ENCODE data around the gene GDF2.

The GDF2 gene

DNA sequence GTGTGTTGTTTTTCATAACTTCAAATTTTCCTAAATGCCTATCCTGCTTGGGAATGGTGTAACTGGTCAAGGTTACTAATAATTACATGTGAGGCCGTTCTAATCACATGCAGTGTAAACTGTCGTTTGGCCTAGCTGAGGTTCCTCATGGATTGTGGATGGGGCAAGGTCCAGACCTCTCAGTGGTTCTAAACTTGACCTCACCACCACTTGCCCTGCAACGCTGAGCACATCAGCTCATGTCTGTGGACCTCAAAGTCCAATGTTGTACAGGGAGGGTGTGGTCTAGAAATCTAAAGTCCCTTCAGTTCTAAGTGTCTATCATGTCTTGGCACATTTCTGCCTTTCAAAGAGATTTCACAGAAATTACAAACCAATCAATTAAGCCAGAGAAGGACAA lies 41.5 kb downstream of the GDF2 start:
- Histone ChIP-seq H3K4me3 (no peak overlapping the region), H3K27ac (no peak overlapping the region)

DNA sequence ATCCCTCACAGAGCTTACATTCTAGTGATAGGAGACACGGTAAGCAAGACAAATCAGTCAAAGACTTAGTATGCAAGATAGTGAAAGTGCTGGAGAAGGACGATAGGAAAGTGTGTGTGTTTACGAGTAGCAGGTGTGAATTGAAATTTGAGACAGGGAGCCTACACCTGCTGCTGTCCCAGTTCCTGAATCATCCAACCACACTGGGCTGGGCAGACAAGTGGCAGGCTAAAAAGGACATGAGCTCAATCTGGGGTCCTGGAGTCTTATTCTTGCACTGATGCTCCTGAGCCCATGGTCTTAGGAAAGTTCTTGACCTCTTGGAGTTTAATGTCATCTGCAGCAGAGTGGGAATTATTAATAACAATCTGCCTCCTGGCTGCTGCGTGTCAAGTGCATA lies 42.1 kb downstream of the GDF2 start:
- Histone ChIP-seq H3K4me3 (no peak overlapping the region), H3K27ac (no peak overlapping the region)

DNA sequence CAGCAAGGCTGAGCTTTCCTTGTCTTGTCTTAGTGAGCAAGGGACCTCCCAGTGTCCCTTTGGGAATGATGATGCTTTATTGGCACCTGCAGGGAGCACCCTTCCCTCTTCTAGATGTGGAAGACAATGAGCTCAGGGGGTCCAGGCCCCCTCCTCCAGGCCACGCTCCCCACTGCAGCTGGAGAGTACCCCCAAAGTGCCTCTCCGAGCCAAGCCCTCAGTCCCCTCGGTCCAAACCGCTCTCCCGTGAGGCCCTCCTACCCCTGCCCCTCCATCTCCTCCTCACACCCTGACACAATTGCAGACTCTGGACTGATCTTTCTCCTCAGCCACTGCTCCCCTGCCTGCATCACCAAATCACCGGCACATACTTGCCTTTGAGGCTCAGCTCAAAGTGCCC lies 42.7 kb downstream of the GDF2 start:
- no peak overlapping the region for H3K27ac ChIP-seq
- H3K4me3 ChIP-seq, result no peak overlapping the region

DNA sequence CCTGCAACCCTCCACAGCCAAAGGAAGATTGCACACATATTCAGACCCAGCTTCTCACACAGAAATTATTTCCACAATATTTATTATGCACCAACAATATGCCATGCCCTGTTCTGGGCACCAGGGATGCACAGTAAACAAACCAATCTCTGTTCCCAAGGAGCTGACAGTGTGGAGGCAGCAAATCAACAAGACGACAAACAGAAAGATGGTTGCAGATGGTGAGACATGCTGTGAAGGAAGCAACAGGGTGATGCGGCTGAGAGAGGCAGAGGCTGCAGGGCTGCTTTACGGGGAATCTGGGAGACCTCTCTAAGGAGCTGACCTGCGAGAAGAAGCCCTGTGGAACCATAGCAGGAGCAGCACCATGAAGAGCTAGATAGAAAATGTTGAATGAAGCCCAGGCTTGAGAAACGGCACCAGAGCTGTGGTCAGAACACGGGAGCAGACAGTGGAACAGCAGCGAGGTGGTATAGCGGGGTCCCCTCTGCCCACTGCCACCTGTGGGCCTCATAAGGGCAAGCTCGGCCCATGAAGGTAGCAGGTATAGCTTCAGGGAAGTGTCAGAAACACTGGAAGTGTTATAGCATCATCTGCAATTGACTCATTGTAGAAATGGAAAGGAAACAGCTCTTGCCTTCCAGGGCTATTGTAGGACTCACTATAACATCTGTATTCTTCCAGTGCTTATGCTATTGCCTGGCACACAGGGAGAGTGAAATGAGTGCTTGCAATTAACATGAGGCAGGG lies 43.4 kb downstream of the GDF2 start:
- H3K27ac ChIP-seq, result no peak overlapping the region
- no peak overlapping the region for H3K4me3 ChIP-seq

DNA sequence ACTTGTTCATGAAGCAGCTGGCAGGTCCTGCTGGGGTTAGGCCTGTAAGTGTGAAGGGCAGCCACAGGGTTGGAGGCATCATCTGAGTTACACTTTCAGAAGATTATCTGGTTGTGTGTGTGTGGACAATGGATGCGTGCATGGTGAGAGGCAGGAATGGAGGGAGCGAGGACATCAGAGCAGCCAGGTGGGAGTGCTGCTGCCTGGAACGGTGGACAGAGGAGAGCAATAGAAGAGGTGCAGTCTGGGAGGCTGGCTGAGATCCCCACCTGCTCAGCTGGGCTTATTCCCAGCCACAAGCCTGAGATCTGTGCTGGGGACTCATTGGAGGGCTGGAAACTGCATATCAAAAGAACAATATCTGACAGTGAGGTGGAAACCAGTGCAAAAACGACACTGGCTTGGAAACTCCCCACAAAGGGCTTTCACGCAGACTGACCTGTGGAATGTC lies 44.0 kb downstream of the GDF2 start:
- no peak overlapping the region for H3K27ac ChIP-seq
- H3K4me3 ChIP-seq, result no peak overlapping the region

DNA sequence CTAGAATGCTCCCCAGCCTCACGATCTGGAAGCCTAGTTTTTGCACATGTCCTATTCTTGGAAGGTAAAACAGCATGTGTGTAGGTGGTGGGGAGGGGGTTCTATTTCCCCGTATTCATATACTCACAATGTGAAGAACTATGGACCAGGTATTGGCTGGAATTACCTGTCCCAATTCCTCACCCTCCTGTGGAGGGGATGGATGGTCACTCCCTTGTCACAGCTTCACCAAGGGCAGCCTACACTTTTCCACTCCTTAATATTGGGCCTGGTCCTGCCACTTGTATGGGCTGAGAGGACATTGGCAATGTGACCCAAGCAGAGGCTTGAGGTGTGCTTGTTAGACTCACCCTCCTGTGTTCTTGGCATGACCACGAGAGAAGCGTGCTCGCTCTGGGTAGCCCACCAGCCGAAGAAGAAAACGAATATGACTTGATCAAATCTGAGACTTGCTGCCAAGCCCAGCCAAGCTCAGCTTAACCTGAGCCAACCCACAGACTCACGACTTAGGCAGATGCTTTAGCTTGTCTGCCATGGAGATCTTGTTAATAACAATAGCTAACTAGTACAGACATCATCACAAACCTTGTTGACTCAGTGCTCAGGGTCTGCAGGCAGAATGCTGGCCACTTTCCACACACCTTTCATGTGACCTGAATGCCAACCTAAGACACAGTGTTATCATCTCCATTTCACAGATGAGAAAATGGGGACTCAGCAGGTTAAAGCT lies 44.6 kb downstream of the GDF2 start:
- no peak overlapping the region for H3K27ac ChIP-seq
- H3K4me3 ChIP-seq, result no peak overlapping the region

DNA sequence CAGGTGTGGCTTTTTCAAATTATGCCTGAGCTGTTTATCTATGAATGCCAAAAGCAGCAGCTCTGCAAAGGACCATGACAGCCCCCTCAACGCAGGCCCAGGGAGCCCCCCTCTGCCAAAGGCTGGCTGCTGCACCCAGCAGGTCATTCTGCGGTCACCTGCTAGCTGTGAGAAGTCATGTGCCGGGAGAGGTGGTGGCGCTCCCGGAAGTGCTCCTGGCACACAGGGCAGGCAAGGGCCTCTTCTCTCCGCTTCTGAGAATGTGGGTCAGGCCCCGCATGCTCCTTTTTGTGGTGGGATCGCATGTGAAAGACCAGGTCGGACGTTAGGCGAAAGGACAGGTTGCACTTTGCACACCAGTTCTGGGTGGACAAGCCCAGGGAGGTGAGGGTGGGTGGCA lies 45.4 kb downstream of the GDF2 start:
- Histone ChIP-seq H3K4me3 (no peak overlapping the region), H3K27ac (no peak overlapping the region)

DNA sequence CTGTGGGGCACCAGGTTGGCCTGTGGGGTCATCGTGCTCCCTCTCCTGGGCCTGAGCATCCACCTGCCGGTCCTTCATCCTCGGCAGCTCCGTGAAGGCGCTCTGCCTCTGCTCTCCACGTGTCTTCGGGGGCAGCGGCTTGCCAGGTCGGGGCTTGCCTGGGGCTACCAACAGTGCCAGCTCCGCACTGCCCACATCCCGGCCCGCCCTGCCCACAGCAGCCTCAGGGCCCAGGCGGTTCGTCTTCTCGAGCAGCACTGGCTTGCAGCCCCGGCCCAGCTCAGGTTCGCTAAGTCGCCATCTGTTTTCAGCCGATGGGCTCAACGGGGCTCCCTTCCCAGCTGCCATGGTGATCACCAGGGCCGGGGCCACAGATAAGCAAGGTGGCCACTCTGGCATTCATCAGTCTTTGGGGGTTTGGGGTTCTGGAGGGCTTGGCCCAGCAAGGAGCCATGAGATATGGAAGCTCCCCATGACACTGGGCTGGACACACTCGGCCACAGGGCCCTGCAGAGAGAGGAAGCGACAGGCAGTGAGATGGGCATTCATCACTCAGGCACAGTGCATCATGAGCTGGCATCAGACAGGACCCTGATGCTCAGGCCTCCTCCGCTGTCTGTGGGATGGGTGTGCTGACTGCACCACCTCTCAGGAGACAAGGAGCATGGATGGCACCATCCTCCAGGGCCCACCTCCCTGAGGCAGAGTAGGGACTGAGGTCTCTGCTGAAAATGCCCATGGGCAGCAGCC lies 46.4 kb downstream of the GDF2 start:
- Histone ChIP-seq H3K27ac (no peak overlapping the region), H3K4me3 (no peak overlapping the region)

DNA sequence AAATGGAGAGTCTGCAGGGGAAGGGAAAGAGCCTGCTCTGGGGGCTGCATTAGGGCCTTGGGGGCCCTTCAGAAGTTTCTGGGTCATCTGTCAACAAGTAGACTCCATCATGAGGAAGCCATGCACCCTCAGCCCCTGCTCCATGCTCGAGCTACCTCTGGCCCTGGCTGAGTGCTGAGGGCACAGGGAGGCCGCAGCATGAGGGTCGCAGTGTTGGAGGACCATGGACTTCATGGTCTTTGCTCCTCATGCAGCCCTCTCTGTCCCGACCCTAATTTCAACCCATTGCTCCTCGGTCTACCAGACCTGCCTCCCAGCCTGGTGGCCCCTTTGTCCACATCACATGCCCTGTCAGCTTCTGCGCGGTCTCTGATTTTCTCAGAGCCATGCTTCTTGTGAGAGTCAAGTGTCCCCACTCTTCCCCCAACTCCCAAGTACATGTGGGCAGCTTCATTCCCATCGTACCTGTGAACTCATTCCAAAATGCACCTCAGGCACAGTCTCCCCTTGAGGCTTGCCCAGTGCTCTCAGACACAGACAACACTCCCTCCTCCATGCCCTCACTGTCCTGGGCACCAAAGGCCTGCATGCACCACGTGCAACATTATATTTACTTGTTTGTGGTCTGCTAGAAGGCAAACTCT lies 47.1 kb downstream of the GDF2 start:
- Histone ChIP-seq H3K4me3 (no peak overlapping the region), H3K27ac (no peak overlapping the region)

DNA sequence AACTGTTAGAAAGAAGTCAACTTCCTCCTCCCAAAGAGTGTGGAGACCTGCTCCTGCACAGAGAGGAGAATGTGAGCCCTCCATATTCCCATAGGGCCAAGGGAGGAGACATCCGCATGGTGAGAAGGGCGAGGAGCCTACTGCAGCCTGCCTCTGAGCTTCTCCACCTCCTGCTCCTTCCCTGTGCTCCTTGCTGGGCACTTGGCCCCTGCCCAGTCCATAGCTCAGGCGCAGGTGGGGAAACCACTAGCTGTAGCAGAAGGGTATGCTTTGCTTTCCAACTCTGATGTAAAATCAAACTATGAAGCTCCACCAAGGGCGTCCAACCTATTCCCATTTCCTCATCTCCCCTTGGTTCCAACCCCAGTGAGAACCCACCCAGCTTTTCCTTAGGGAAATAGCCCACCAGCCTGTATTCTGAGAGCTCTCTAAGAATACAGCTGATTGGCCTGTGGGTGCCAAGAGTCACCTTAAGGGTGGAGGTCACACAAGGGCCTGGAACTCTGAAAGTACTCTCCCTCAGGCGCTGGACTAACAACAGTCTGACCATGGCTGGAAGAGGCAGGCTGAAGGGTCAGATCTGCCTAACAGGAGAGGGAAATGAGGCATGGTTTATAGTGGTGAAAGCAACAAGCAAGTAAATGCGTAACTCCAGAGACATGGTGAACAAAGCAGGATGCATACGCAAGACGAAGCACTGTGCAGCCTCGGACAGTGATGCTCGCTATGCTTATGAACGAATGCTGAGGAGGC lies 47.9 kb downstream of the GDF2 start:
- no peak overlapping the region for H3K27ac ChIP-seq
- no peak overlapping the region for H3K4me3 ChIP-seq

DNA sequence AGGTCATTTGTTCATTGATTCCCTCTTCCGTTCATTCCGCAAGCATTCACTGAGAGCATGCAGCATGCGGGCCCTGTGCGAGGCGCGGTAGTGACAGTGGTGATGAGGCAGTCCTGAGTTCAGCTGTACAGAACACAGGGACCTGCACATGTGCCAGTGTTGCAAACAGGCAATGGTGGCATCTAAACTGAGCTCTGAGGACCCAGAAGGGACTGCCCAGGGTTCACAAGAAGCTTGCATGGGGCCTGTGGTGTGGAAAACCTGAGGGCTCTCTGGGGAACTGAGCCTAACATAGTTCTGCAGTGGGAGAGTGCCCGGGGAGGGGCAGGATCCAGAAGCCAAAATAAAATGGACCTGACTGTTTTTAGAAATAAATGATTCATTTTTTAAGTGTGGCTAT lies 48.6 kb downstream of the GDF2 start:
- no peak overlapping the region for H3K4me3 ChIP-seq
- no peak overlapping the region for H3K27ac ChIP-seq

DNA sequence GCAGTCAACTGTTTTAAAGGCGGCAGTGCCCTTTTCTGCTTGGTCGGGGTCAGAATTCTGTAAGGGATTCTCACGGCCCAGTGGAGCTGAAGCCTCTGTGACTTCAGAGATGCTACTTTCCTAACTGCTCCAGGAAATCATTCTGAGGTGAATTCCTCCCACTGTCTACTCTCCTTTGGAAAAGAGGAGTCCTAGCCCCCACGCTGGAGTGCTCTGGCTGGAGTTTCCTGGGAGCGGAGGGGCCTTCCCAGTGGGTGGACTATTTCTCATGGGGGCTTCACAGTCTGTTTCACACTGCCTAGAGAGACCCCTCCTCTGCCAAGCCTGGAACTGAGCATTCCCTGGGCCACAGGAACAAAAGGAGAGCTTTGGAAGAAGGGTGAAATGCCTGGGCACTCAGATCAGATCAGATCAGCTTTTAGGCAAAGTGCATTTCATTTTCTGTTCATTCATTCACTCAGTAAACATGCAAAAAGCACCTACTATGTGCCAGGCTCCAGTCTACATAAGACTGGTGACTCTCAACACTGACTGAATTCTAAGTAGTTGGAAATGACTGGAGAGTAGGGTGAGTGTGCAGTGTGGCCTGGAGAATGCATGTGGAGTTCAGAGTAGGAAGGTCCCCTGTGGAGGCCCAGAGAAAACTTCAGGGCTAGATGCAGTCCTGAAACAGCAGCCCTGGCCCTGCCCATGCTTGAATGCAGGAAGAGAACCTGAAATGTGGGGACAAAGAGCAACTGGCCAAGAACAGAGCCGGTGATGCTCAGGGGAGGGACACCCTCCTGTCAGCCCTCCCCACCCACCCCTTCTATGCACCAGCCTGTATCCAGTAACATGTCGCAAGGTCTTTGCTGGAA lies 49.6 kb downstream of the GDF2 start:
- Histone ChIP-seq H3K4me3 (no peak overlapping the region), H3K27ac (no peak overlapping the region)

DNA sequence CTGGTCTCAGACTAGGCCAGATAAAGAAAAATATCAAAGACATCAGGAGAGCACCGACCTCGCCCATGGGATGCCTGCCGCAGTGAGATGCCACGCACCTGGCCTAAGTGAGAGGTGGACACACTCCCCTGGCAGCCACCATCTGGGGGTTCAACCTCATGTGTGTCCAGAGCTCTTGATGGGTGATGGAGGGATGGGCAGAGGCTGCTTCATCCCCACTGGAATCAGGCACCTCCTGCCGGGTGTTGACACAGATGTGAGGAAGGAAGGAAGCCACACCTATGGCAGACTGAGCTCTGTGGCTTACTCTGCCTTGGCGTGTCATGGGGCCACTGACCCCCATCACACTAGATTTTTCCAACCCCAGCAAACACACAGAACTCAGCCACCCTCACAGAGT lies 50.5 kb downstream of the GDF2 start:
- Histone ChIP-seq H3K27ac (no peak overlapping the region), H3K4me3 (no peak overlapping the region)

DNA sequence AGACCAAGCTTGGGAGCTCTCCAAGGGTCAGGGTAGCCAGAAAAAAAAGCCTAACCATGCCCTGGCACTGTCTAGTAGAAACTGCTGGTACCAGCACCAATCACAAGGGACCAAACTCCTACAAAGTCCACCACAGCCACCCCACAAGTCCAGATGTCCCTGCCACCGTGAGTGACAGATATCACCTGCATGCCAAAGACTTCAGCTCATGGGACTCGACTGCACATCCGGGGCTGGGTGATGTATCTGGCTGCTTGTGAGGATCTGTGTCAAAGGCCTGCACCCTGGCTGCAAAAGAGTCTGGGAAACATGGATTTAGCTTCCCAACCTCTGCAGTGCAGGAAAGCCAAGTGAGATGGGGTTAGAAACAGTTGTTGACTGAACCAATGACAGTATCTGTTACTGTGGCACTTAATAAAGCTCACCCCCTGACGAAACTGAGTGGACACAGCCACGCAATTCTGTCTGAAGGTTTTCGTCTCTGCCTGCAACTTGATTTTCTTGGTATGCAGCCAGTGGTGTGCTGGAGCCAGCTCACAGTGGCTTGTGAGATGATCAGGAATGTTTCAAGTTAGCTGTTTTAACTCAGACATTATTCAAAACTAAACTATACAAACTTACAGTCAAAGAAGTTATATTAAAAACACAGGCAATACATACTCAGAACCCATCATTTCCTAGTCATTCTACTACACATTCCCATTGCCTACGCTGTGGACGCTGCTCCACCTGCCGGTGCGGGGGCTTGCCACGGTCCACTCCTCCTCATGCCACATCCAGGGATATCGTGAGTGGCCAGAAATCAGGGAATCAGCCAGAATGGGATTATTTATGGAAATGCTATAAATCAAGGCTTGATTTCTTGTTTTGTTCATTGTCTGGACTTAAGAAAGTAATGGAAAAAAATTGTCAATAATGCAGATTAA lies 52.6 kb downstream of the GDF2 start:
- Histone ChIP-seq H3K4me3 (no peak overlapping the region), H3K27ac (no peak overlapping the region)

DNA sequence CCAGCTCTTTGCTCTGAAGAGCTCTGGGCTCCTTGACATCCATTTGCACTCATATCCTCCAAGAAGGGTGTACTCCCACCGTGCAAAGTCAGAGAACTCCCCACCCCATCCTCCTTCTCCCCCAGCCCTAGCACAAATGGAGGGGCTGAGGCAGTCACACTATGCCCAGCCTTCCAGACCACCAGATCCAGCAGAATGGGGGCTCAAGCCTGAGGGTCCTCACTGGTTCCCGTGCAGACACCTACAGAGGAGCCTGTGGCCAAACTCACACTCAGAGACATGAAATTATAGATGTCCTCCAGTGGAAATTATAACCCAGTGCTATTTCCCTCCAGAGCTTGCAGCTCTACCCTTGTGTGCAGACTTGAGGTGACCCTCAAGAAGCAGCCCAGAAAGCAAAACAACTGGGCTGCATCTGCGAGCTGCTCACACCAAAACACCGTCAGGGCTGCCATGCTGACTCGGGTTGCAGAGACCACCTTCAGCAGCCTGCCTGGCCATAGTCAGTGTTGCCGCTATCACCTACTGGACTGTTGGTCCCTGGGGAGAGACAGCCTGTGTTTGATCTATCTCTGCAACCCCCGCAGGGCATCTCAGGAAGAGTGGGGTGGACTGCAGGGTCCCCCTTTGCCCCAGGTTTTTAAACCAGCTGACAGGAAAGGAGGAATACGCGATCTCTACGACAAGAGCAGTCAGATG lies 54.4 kb downstream of the GDF2 start:
- H3K27ac ChIP-seq, result no peak overlapping the region
- no peak overlapping the region for H3K4me3 ChIP-seq

All from skin epidermis (tissue), 12 donors.